GM23248 (cell line): ENCODE measurements around the gene HOXB8. TPM values are rescaled to one million over a fixed set of nuclear protein-coding genes. Genes with fewer than 3 reads are reported as not detected.
A peak's percentile ranks its signal among the peaks of the same experiment; 100 is the strongest.

ENCODE experiments used
- DNase-seq: peaks from one replicate; pipeline ENCODE4 v3.0.0-alpha.2; 2015
- H2AFZ ChIP-seq: fragments of 200-600 bp; sonication (generic); 2 replicates; pipeline ENCODE4 v1.6.1; 2016; ENCODE audit warnings: antibody characterized with exemption
- H3F3A ChIP-seq: fragments of 200-600 bp; sonication (generic); 2 replicates; pipeline ENCODE4 v1.6.1; 2016; ENCODE audit warnings: mild to moderate bottlenecking, antibody characterized with exemption, mixed run types; ENCODE audit not compliant: insufficient read depth
- H3K27ac ChIP-seq: fragments of 200-600 bp; sonication (generic); 2 replicates; pipeline ENCODE4 v1.5.1; 2016; ENCODE audit warnings: mild to moderate bottlenecking
- H3K27me3 ChIP-seq: fragments of 200-600 bp; sonication (generic); replicated peaks from 2 replicates; pipeline ENCODE4 v1.6.1; 2016; ENCODE audit warnings: mild to moderate bottlenecking; ENCODE audit not compliant: insufficient read depth
- H3K36me3 ChIP-seq: fragments of 200-600 bp; sonication (generic); 2 replicates; pipeline ENCODE4 v1.6.1; 2016; ENCODE audit warnings: low read depth, mild to moderate bottlenecking
- H3K4me1 ChIP-seq: fragments of 200-600 bp; sonication (generic); 2 replicates; pipeline ENCODE4 v1.6.1; 2016; ENCODE audit warnings: mild to moderate bottlenecking; ENCODE audit not compliant: insufficient read depth
- H3K4me2 ChIP-seq: fragments of 200-600 bp; sonication (generic); one replicate; pipeline ENCODE4 v1.6.1; 2016; ENCODE audit warnings: mild to moderate bottlenecking; ENCODE audit not compliant: unreplicated experiment
- H3K4me3 ChIP-seq: fragments of 200-600 bp; sonication (generic); 2 replicates; pipeline ENCODE4 v1.5.1; 2016; ENCODE audit warnings: mild to moderate bottlenecking
- H3K79me2 ChIP-seq: fragments of 200-600 bp; sonication (generic); 2 replicates; pipeline ENCODE4 v1.6.1; 2016; ENCODE audit warnings: mild to moderate bottlenecking; ENCODE audit not compliant: insufficient read depth
- H3K9ac ChIP-seq: fragments of 200-600 bp; sonication (generic); 2 replicates; pipeline ENCODE4 v1.6.1; 2016; ENCODE audit warnings: mild to moderate bottlenecking
- H3K9me2 ChIP-seq: fragments of 200-600 bp; sonication (generic); 2 replicates; pipeline ENCODE4 v1.6.1; 2016; ENCODE audit warnings: mixed run types, mild to moderate bottlenecking, moderate library complexity; ENCODE audit not compliant: insufficient read depth
- H3K9me3 ChIP-seq: fragments of 200-600 bp; sonication (generic); one replicate; pipeline ENCODE4 v1.6.1; 2017; ENCODE audit warnings: low read depth
- H4K20me1 ChIP-seq: fragments of 200-600 bp; sonication (generic); 2 replicates; pipeline ENCODE4 v1.6.0; 2016; ENCODE audit not compliant: insufficient read depth
- EZH2 ChIP-seq: fragments of 200-600 bp; sonication (generic); IDR thresholded peaks from 2 replicates; pipeline ENCODE4 v1.6.1; 2018; ENCODE audit warnings: antibody characterized with exemption, mild to moderate bottlenecking; ENCODE audit not compliant: insufficient read depth, poor library complexity, severe bottlenecking
- EZH2phosphoT487 ChIP-seq: fragments of 200-600 bp; sonication (generic); IDR thresholded peaks from 2 replicates; pipeline ENCODE4 v1.6.1; 2018; ENCODE audit warnings: antibody characterized with exemption, moderate library complexity, mild to moderate bottlenecking, low read depth; ENCODE audit not compliant: insufficient read depth
- WGBS, 2 experiments: methylation state at CpG; one replicate each; pipeline ENCODE4 v1.1.6; 2015 to 2017; ENCODE audit warnings: low lambda C conversion rate in 2 of 2, low coverage in 1 of 2; ENCODE audit errors: missing lambda C conversion rate in 2 of 2; 5-methylcytosine and 5-hydroxymethylcytosine counted together
- in situ Hi-C: fragments of 300-500 bp; cut with MboI; formaldehyde crosslinking; loops from 2 replicates; pipeline ENCODE4 v1.15.0; 2020
- polyA plus RNA-seq: library from polyadenylated mRNA; unstranded; fragments of >200 nt; fragmentation: Nextera tagmentation; extraction: Ambion mirVana; gene quantifications from 2 replicates; pipeline ENCODE4 v1.2.1, GENCODE V29; 2016
- total RNA-seq: library from RNA; depleted of rRNA; stranded (reverse); fragments of >200 nt; shearing (Covaris generic); gene quantifications from 2 replicates; pipeline ENCODE4 v1.2.3, GENCODE V29; 2014

The HOXB8 gene
- total and polyA plus RNA-seq, 2 experiments from 2014 or later, result not detected

- Histone ChIP-seq H2AFZ (no peak overlapping the region), H3K27ac (no peak overlapping the region), H3K36me3 (no peaks in the 10 kb centered on the region), H3K9me3 (no peaks in the 10 kb centered on the region), H3K4me1 (0 out of 2 replicates have a peak, but pooled peaks cover 3% of the 10 kb centered on the region), H3K79me2 (peaks cover 41% of the 10 kb centered on the region), H3K9ac (no peak overlapping the region), H3K27me3 (no peaks in the 10 kb centered on the region), H4K20me1 (no peaks in the 10 kb centered on the region), H3K4me2 (no peak overlapping the region), H3K9me2 (no peaks in the 10 kb centered on the region), H3F3A (no peaks in the 10 kb centered on the region), H3K4me3 (no peak overlapping the region)
- 91 to 92% methylated on average over 39 to 54 of the region's 54 CpGs for WGBS, 2 experiments
- in situ Hi-C loops, result no loop called here
- TF ChIP-seq EZH2phosphoT487, result no peak
- TF ChIP-seq EZH2, result no peak
- no peak for DNase-seq
These were observed 18.9 kb downstream of the HOXB8 start for GRCh38 chr17:48596000-48596734.

- 91 to 95% methylated on average over 25 of the region's 25 CpGs for WGBS, 2 experiments
- Histone ChIP-seq H3K4me3 (no peak overlapping the region), H2AFZ (no peak overlapping the region), H3K27me3 (no peaks in the 10 kb centered on the region), H3K27ac (no peak overlapping the region), H3K4me1 (0 out of 2 replicates have a peak, but pooled peaks cover 3% of the 10 kb centered on the region), H3K9me2 (no peaks in the 10 kb centered on the region), H3K9me3 (no peaks in the 10 kb centered on the region), H3K9ac (no peak overlapping the region), H3K36me3 (no peaks in the 10 kb centered on the region), H4K20me1 (no peaks in the 10 kb centered on the region), H3F3A (no peaks in the 10 kb centered on the region), H3K4me2 (no peak overlapping the region), H3K79me2 (peaks cover 33% of the 10 kb centered on the region)
- in situ Hi-C loops, result no loop called here
- no peak for DNase-seq
- TF ChIP-seq EZH2 (no peak), EZH2phosphoT487 (no peak)
These were observed 19.7 kb downstream of the HOXB8 start for GRCh38 chr17:48595278-48595999.

GRCh38 chr17:48594538-48595277, 20.4 kb downstream of the HOXB8 start:
- 89% methylated on average over 25 of the region's 25 CpGs for WGBS, 2 experiments
- H3K9me2 ChIP-seq, result no peaks in the 10 kb centered on the region
- no peaks in the 10 kb centered on the region for H3F3A ChIP-seq
- H3K4me1 ChIP-seq, result 0 out of 2 replicates have a peak, but pooled peaks cover 3% of the 10 kb centered on the region
- H3K27me3 ChIP-seq, result no peaks in the 10 kb centered on the region
- H3K4me2 ChIP-seq, result no peak overlapping the region
- TF ChIP-seq EZH2phosphoT487, result no peak
- TF ChIP-seq EZH2, result no peak
- H3K27ac ChIP-seq, result peak overlapping the region; percentile 28; the same call in 1 of the 2 replicates
- in situ Hi-C loops, result no loop called here
- no peaks in the 10 kb centered on the region for H3K36me3 ChIP-seq
- no peaks in the 10 kb centered on the region for H4K20me1 ChIP-seq
- H3K9ac ChIP-seq, result peak overlapping the region; percentile 59; the same call in 1 of the 2 replicates
- peak overlapping the region; percentile 74; the same call in 1 of the 2 replicates for H3K4me3 ChIP-seq
- peak overlapping the region; percentile 79; the same call in 1 of the 2 replicates for H2AFZ ChIP-seq
- no peaks in the 10 kb centered on the region for H3K9me3 ChIP-seq
- H3K79me2 ChIP-seq, result peaks cover 27% of the 10 kb centered on the region
- DNase-seq, result no peak
